ENCODE results near the gene HTT. TPM values are rescaled to one million over a fixed set of nuclear protein-coding genes. Genes with fewer than 3 reads are reported as not detected.

HTT gene
- total and polyA plus RNA-seq, 9 donors = 13.3 to 63.2 (median 38.6) TPM

DNA sequence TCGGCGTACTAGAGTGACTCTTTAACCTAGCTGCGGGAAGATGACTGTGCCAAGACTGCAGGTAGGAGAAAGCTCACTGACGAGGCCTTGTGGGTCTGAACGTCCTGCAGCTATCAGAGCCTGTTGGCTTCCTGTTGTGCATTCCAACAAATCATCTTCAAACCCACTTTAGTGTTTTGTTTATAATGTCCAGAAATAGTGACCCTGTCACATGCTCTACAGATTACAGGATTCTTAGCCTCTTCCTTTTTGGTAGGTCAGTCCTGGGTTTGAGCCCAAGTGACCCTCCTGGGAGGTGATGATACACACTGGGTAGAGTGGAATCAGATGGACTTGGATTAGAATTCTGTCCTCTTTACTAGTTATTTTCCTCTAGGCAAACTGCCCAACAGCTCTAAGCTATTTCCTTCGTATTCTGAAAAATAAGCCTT, 33.2 kb downstream of the HTT start:
- no peaks in the 10 kb centered on the region for H3K27me3 ChIP-seq
- no peak overlapping the region for H3K4me3 ChIP-seq
- intact Hi-C loops (cut with DNase I) = loop anchor here in 3 of 4 donors (5.0 to 10.0 kb wide), 3 partner anchors 235 to 337 kb away; partner anchors contain the start of gene HGFAC (in 2 of the 3)
- H3K27ac ChIP-seq = no peak overlapping the region
- WGBS, 3 donors = 38 to 60% (median 40%) methylated on average over 6 of the region's 6 CpGs
- no peak for DNase-seq
- TF ChIP-seq, protein P1, sequence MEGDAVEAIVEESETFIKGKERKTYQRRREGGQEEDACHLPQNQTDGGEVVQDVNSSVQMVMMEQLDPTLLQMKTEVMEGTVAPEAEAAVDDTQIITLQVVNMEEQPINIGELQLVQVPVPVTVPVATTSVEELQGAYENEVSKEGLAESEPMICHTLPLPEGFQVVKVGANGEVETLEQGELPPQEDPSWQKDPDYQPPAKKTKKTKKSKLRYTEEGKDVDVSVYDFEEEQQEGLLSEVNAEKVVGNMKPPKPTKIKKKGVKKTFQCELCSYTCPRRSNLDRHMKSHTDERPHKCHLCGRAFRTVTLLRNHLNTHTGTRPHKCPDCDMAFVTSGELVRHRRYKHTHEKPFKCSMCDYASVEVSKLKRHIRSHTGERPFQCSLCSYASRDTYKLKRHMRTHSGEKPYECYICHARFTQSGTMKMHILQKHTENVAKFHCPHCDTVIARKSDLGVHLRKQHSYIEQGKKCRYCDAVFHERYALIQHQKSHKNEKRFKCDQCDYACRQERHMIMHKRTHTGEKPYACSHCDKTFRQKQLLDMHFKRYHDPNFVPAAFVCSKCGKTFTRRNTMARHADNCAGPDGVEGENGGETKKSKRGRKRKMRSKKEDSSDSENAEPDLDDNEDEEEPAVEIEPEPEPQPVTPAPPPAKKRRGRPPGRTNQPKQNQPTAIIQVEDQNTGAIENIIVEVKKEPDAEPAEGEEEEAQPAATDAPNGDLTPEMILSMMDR (IDR thresholded peaks at IDR 0.05) = no peak
- TF ChIP-seq EP300 (IDR thresholded peaks at IDR 0.05) (no peak), POLR2A (IDR thresholded peaks at IDR 0.05) (no peak)
- no peaks in the 10 kb centered on the region for H3K36me3 ChIP-seq
- H3K4me1 ChIP-seq (ENCODE audit: insufficient read depth) = peaks cover 15% of the 10 kb centered on the region
- no peaks in the 10 kb centered on the region for H3K9me3 ChIP-seq

DNA sequence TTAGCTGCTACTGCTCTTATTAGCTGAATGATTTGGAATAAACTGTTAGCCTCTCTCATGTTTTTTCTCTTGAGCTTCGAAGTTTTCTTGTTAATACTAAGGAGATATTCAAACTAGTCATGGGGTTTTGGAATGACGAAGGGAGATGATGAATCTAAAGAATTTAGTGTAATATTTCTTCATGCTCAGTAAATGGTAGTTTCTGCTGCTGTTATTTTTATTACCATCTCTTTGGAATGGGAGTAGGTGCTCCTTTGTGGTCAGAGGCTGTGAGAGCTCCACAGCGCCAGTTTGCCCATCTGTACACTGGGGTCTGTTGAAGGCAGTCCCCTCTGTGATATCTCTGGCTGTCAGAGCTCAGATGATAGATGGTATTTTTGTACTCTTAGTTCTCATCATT, 33.7 kb downstream of the HTT start:
- no peak for DNase-seq
- intact Hi-C loops (cut with DNase I) = loop anchor here in 3 of 4 donors (5.0 to 10.0 kb wide), 3 partner anchors 234 to 337 kb away; partner anchors contain the start of gene HGFAC (in 2 of the 3)
- no peaks in the 10 kb centered on the region for H3K27me3 ChIP-seq
- no peaks in the 10 kb centered on the region for H3K36me3 ChIP-seq
- no peak overlapping the region for H3K4me3 ChIP-seq
- no peak overlapping the region for H3K27ac ChIP-seq
- WGBS, 3 donors = 54 to 65% (median 57%) methylated on average over 3 of the region's 3 CpGs
- no peaks in the 10 kb centered on the region for H3K9me3 ChIP-seq
- H3K4me1 ChIP-seq (ENCODE audit: insufficient read depth) = peaks cover 15% of the 10 kb centered on the region
- no peak for TF ChIP-seq EP300 (IDR thresholded peaks at IDR 0.05)
- no peak for TF ChIP-seq POLR2A (IDR thresholded peaks at IDR 0.05)
- TF ChIP-seq, protein P1 (IDR thresholded peaks at IDR 0.05) = no peak

DNA sequence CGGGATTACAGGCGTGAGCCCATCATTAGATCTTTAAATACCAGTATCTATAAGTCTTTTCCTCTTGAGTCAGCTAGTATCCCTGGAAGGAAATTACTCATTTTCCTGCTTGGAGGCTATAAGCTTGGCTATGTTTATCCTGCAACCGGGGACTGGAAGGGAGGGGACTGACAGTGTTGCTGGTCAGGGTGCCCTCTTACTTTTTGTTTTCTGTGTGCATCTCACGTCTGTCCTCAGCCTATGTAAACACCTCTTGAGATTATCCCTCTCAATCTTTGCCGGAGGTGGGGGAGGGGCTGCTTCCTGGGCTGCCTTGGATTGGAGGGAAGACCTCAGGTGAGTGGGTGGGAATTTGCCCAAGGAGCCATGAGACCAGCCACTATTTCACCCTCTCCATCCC, 37.0 kb downstream of the HTT start:
- no peak for DNase-seq
- H3K4me3 ChIP-seq = no peak overlapping the region
- H3K36me3 ChIP-seq = no peaks in the 10 kb centered on the region
- no peaks in the 10 kb centered on the region for H3K27me3 ChIP-seq
- no peaks in the 10 kb centered on the region for H3K9me3 ChIP-seq
- WGBS, 3 donors = 36 to 67% (median 41%) methylated on average over 5 of the region's 5 CpGs
- H3K27ac ChIP-seq = no peak overlapping the region
- TF ChIP-seq, protein P1 (IDR thresholded peaks at IDR 0.05) = no peak
- TF ChIP-seq EP300 (IDR thresholded peaks at IDR 0.05) = no peak
- TF ChIP-seq POLR2A (IDR thresholded peaks at IDR 0.05) = no peak
- intact Hi-C loops (cut with DNase I) = no loop called here
- H3K4me1 ChIP-seq (ENCODE audit: insufficient read depth) = peaks cover 30% of the 10 kb centered on the region

DNA sequence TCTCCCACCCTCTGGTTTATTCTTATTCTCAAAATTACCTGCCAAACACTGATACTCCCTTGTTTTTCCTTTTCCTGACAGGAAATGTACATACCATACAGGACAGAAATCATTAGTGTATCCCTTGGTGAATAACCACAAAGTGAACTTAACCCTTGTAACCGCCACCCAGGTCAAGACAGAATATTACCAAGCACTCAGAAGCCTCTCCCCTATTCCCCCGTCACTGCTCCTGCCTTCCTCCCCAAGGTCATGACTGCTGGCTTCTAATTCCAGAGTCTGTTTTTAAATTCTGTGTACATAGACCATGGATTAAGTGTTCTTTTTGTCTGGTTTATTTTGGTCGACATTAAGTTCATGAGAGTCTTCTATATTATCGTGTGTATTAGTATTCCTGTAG, 37.7 kb downstream of the HTT start:
- no peak for DNase-seq
- H3K27me3 ChIP-seq = no peaks in the 10 kb centered on the region
- no peak overlapping the region for H3K4me3 ChIP-seq
- H3K36me3 ChIP-seq = no peaks in the 10 kb centered on the region
- TF ChIP-seq EP300 (IDR thresholded peaks at IDR 0.05) = no peak
- TF ChIP-seq, protein P1 (IDR thresholded peaks at IDR 0.05) = no peak
- no peak for TF ChIP-seq POLR2A (IDR thresholded peaks at IDR 0.05)
- H3K27ac ChIP-seq = peak overlapping the region in 1 of 2 donors; percentile 30
- peaks cover 30% of the 10 kb centered on the region for H3K4me1 ChIP-seq (ENCODE audit: insufficient read depth)
- intact Hi-C loops (cut with DNase I) = no loop called here
- WGBS, 3 donors = 21 to 39% (median 23%) methylated on average over 4 of the region's 4 CpGs
- no peaks in the 10 kb centered on the region for H3K9me3 ChIP-seq
